KMS-11 (cell line): ENCODE data around the gene ARID4A.

Experiments used
- H2AFZ ChIP-seq: fragments of 200-600 bp; sonication (generic); 2 replicates; pipeline ENCODE4 v1.6.1; 2016; ENCODE audit warnings: antibody characterized with exemption, mixed run types, low read depth
- H3K27ac ChIP-seq: fragments of 200-600 bp; sonication (generic); 2 replicates; pipeline ENCODE4 v1.6.1; 2016; ENCODE audit warnings: mild to moderate bottlenecking, mixed run types
- H3K27me3 ChIP-seq: fragments of 200-600 bp; sonication (generic); 2 replicates; pipeline ENCODE4 v1.6.1; 2017; ENCODE audit warnings: mild to moderate bottlenecking, low read depth, mixed run types, moderate library complexity; ENCODE audit not compliant: insufficient read depth
- H3K36me3 ChIP-seq: fragments of 200-600 bp; sonication (generic); 2 replicates; pipeline ENCODE4 v1.6.1; 2017; ENCODE audit warnings: mild to moderate bottlenecking, mixed run types; ENCODE audit not compliant: insufficient read depth
- H3K4me1 ChIP-seq: fragments of 200-600 bp; sonication (generic); 2 replicates; pipeline ENCODE4 v1.6.1; 2016; ENCODE audit warnings: mild to moderate bottlenecking, low read depth, mixed run types; ENCODE audit not compliant: poor library complexity, severe bottlenecking
- H3K4me2 ChIP-seq: fragments of 200-600 bp; sonication (generic); 2 replicates; pipeline ENCODE4 v1.7.0; 2016; ENCODE audit warnings: mild to moderate bottlenecking, mixed run types
- H3K4me3 ChIP-seq: fragments of 200-600 bp; sonication (generic); IDR thresholded peaks from 2 replicates; pipeline ENCODE4 v1.6.1; 2017; ENCODE audit warnings: low read depth, low read length, mixed read lengths; ENCODE audit not compliant: insufficient read depth
- H3K79me2 ChIP-seq: fragments of 200-600 bp; sonication (generic); 2 replicates; pipeline ENCODE4 v1.6.1; 2016; ENCODE audit warnings: low read depth, mixed run types; ENCODE audit not compliant: insufficient read depth
- H3K9ac ChIP-seq: fragments of 200-600 bp; sonication (generic); 2 replicates; pipeline ENCODE4 v1.6.1; 2016; ENCODE audit warnings: mild to moderate bottlenecking, mixed run types
- H4K20me1 ChIP-seq: fragments of 200-600 bp; sonication (generic); 2 replicates; pipeline ENCODE4 v1.6.1; 2016; ENCODE audit warnings: mild to moderate bottlenecking, mixed run types; ENCODE audit not compliant: insufficient read depth
- TF ChIP-seq, protein P1 (sequence below): fragments of 200-600 bp; sonication (generic); conservative IDR thresholded peaks from 2 replicates; pipeline ENCODE4 v1.6.1; 2017; ENCODE audit warnings: low read depth, mild to moderate bottlenecking, antibody characterized with exemption, low read length, moderate library complexity, mixed read lengths

ARID4A gene

DNA sequence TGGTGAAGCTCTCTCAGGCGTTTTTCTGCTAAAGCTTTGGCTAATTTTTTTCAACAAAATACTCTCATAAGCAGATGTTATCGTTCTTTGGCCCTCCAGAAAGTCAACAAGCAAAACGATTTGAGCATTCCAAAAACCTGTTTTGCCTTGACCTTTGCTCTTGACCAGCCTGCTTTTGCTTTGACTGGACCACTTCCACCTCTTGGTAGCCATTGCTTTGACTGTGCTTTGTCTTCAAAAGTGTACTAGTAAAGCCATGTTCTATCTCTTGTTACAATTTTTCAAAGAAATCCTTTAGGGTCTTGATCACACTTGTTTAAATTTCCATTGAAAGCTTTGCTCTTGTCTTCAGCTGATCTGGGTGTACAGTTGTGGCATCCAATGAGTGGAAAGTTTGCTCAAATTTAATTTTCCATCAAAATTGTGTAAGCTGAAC is 10.7 kb upstream of the ARID4A start:
- H3K4me1 ChIP-seq, result peaks cover 11% of the 10 kb centered on the region
- TF ChIP-seq, protein P1, sequence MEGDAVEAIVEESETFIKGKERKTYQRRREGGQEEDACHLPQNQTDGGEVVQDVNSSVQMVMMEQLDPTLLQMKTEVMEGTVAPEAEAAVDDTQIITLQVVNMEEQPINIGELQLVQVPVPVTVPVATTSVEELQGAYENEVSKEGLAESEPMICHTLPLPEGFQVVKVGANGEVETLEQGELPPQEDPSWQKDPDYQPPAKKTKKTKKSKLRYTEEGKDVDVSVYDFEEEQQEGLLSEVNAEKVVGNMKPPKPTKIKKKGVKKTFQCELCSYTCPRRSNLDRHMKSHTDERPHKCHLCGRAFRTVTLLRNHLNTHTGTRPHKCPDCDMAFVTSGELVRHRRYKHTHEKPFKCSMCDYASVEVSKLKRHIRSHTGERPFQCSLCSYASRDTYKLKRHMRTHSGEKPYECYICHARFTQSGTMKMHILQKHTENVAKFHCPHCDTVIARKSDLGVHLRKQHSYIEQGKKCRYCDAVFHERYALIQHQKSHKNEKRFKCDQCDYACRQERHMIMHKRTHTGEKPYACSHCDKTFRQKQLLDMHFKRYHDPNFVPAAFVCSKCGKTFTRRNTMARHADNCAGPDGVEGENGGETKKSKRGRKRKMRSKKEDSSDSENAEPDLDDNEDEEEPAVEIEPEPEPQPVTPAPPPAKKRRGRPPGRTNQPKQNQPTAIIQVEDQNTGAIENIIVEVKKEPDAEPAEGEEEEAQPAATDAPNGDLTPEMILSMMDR, result no peak
- peaks cover 4% of the 10 kb centered on the region; the same call in 1 of the 2 replicates for H3K36me3 ChIP-seq
- H3K4me2 ChIP-seq, result no peak overlapping the region
- H3K4me3 ChIP-seq, result no peak overlapping the region
- no peaks in the 10 kb centered on the region for H3K27me3 ChIP-seq
- peaks cover 26% of the 10 kb centered on the region; the same call in 1 of the 2 replicates for H3K79me2 ChIP-seq
- no peak overlapping the region for H3K9ac ChIP-seq
- H3K27ac ChIP-seq, result no peak overlapping the region
- no peak overlapping the region for H2AFZ ChIP-seq
- no peaks in the 10 kb centered on the region for H4K20me1 ChIP-seq

DNA sequence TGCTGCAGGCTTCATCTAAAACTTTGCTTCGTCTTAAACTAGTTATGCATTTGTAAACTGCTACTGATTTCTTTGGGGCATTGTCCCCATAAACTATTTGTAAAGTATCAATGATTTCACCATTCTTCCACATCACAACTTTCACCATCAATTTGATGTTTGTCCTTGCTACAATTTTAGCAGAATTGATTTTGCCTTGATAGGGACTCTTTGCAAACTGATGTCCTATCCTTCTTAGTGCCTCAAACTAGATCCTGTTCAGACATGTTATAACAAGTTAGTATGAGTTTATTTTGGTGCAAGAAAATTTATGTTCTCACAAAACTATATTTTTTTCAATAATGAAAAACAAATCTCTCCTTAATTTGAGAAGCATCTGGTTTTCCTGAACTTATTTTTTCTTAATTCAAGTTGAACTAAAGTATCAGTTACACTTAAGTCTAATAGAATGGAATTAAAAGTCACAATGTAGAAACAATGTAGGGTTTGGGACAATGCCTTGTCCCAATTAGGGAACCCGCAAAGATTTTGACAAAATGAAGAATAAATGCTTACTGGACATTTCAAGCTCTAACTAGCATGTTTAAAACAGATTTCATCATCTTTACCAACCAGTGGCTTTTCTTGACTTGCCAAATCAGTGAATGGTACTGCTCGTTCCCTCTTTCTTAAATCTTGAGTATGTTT is 10.1 kb upstream of the ARID4A start:
- Histone ChIP-seq H3K9ac (no peak overlapping the region), H3K4me3 (no peak overlapping the region), H3K79me2 (peaks cover 32% of the 10 kb centered on the region), H3K27me3 (no peaks in the 10 kb centered on the region), H4K20me1 (no peaks in the 10 kb centered on the region), H3K27ac (no peak overlapping the region), H3K4me2 (no peak overlapping the region), H3K36me3 (peaks cover 4% of the 10 kb centered on the region; the same call in 1 of the 2 replicates), H2AFZ (no peak overlapping the region), H3K4me1 (peaks cover 11% of the 10 kb centered on the region)
- TF ChIP-seq, protein P1, result no peak

DNA sequence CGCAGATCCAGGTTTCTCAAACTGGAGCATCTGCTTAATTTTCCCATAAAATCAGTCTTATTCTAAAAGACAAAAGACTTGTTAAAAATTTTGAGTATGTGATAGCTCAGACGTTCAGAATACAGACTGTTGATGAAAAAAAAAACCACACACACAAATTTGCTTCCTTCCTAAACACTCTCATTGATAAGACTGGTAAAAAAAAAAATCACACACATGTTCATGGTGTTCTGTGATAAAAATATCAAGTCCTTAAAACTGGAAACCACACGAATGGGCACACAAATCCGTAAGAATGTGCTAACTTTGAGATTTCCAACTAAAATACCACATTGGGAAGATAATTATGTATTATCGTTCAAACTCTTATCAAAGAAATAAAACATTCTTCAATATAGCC is 6.7 kb upstream of the ARID4A start:
- H3K4me1 ChIP-seq, result peaks cover 18% of the 10 kb centered on the region
- H3K4me2 ChIP-seq, result no peak overlapping the region
- H4K20me1 ChIP-seq, result no peaks in the 10 kb centered on the region
- peaks cover 4% of the 10 kb centered on the region; the same call in 1 of the 2 replicates for H3K36me3 ChIP-seq
- no peak overlapping the region for H3K4me3 ChIP-seq
- H3K27me3 ChIP-seq, result no peaks in the 10 kb centered on the region
- H2AFZ ChIP-seq, result no peak overlapping the region
- H3K9ac ChIP-seq, result no peak overlapping the region
- H3K79me2 ChIP-seq, result peaks cover 61% of the 10 kb centered on the region
- TF ChIP-seq, protein P1, result no peak
- no peak overlapping the region for H3K27ac ChIP-seq

GRCh38 chr14:58292187-58292586 is 6.2 kb upstream of the ARID4A start:
- H3K4me3 ChIP-seq, result no peak overlapping the region
- H3K79me2 ChIP-seq, result peaks cover 66% of the 10 kb centered on the region
- peaks cover 18% of the 10 kb centered on the region for H3K4me1 ChIP-seq
- H4K20me1 ChIP-seq, result no peaks in the 10 kb centered on the region
- no peak overlapping the region for H3K4me2 ChIP-seq
- H3K27me3 ChIP-seq, result no peaks in the 10 kb centered on the region
- no peak overlapping the region for H3K9ac ChIP-seq
- no peak overlapping the region for H3K27ac ChIP-seq
- H2AFZ ChIP-seq, result no peak overlapping the region
- TF ChIP-seq, protein P1, result no peak
- H3K36me3 ChIP-seq, result peaks cover 4% of the 10 kb centered on the region; the same call in 1 of the 2 replicates
